GM12874 (cell line): Measurements from ENCODE around the gene MCM6.

Experiments used
- CTCF ChIP-seq: IDR thresholded peaks from 2 replicates; pipeline ENCODE4 v1.5.1; 2011; ENCODE audit warnings: low read depth, mild to moderate bottlenecking, control low read depth, low read length, moderate library complexity; ENCODE audit not compliant: insufficient read depth

The MCM6 gene

GRCh38 chr2:135831180-135831812 lies 44.9 kb downstream of the MCM6 start:
- no peak for TF ChIP-seq CTCF

- TF ChIP-seq CTCF: no peak
These were observed 46.7 kb downstream of the MCM6 start for GRCh38 chr2:135829378-135830135.

- TF ChIP-seq CTCF: no peak
These were observed 49.7 kb downstream of the MCM6 start for GRCh38 chr2:135826544-135826943.

GRCh38 chr2:135825550-135826176 lies 50.6 kb downstream of the MCM6 start:
- TF ChIP-seq CTCF: no peak

- no peak for TF ChIP-seq CTCF
These were observed 51.1 kb downstream of the MCM6 start for GRCh38 chr2:135825131-135825530.

- TF ChIP-seq CTCF: no peak
These were observed 53.4 kb downstream of the MCM6 start for GRCh38 chr2:135822855-135823254.

GRCh38 chr2:135821190-135821589 lies 55.1 kb downstream of the MCM6 start:
- no peak for TF ChIP-seq CTCF
